Ishikawa (cell line): ENCODE measurements around the gene FNDC5.

Experiments
- CEBPB ChIP-seq: IDR thresholded peaks from 2 replicates; pipeline ENCODE4 v1.6.1; 2012
- CREB1 ChIP-seq: IDR thresholded peaks from 2 replicates; pipeline ENCODE4 v1.6.1; 2012; ENCODE audit warnings: low read depth
- EP300 ChIP-seq: IDR thresholded peaks from 2 replicates; pipeline ENCODE4 v1.6.1; 2012; ENCODE audit warnings: borderline replicate concordance
- FOXM1 ChIP-seq: IDR thresholded peaks from 2 replicates; pipeline ENCODE4 v1.6.1; 2012; ENCODE audit warnings: low read depth, borderline replicate concordance
- NFIC ChIP-seq: IDR thresholded peaks from 2 replicates; pipeline ENCODE4 v1.6.1; 2012
- RAD21 ChIP-seq: IDR thresholded peaks from 2 replicates; pipeline ENCODE4 v1.6.1; 2012; ENCODE audit warnings: low read depth
- REST ChIP-seq: IDR thresholded peaks from 2 replicates; pipeline ENCODE4 v1.6.1; 2012; ENCODE audit warnings: low read depth, mild to moderate bottlenecking
- TAF1 ChIP-seq: IDR thresholded peaks from 2 replicates; pipeline ENCODE4 v1.6.1; 2012; ENCODE audit warnings: low read depth, mild to moderate bottlenecking
- TCF12 ChIP-seq: IDR thresholded peaks from 2 replicates; pipeline ENCODE4 v1.6.1; 2012; ENCODE audit warnings: low read depth
- TEAD4 ChIP-seq: IDR thresholded peaks from 2 replicates; pipeline ENCODE4 v1.6.1; 2012
- YY1 ChIP-seq: IDR thresholded peaks from 2 replicates; pipeline ENCODE4 v1.6.1; 2012; ENCODE audit warnings: low read depth
- TF ChIP-seq, protein P1 (sequence below): IDR thresholded peaks from 2 replicates; pipeline ENCODE4 v1.6.1; 2012

DNA sequence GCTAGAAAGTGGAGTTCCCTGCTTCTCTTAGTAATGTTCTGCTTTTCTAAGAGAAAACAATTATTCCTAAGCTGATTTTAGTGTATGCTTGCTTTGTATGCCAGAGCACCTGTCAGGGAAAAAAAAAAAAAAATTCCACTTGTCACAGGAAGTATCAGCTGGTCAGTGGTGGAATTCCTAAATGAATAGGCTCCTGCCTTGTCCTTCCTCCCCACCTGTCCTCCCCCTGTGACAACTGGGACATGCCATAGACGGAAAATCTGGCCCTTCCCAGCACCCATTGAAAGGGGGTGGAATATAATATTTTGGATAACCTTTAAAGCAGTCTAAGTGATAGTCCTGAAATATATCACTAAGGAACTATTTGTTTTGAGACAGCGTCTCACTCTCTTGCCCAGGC lies 10.8 kb downstream of the FNDC5 start:
- no peak for TF ChIP-seq FOXM1
- TF ChIP-seq, protein P1, sequence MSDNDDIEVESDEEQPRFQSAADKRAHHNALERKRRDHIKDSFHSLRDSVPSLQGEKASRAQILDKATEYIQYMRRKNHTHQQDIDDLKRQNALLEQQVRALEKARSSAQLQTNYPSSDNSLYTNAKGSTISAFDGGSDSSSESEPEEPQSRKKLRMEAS, result no peak
- no peak for TF ChIP-seq TAF1
- no peak for TF ChIP-seq CEBPB
- TF ChIP-seq RAD21, result no peak
- TF ChIP-seq EP300, result no peak
- TF ChIP-seq REST, result no peak
- TF ChIP-seq NFIC, result no peak
- TF ChIP-seq YY1, result no peak
- TF ChIP-seq TCF12, result no peak
- TF ChIP-seq TEAD4, result no peak
- TF ChIP-seq CREB1, result no peak
